T-helper 17 cell (primary cell): ENCODE data around the gene BLVRB. TPM values are rescaled to one million over a fixed set of nuclear protein-coding genes. Genes with fewer than 3 reads are reported as not detected.

ENCODE experiments used
- ATAC-seq: fragments of 150-1000 bp; cut with Tn5 transposase; 2 replicates; pipeline ENCODE4 v1.10.0; 2021; ENCODE audit warnings: mild to moderate bottlenecking, moderate library complexity
- DNase-seq, 3 donors: peaks; one replicate each; pipeline versions ENCODE4 v3.0.0 to v3.0.0-alpha.2; 2020 to 2021
- H3K9me3 ChIP-seq: one replicate; pipeline ENCODE4 v1.7.0; 2013; ENCODE audit warnings: low read length, mild to moderate bottlenecking; ENCODE audit not compliant: control insufficient read depth, poor library complexity, severe bottlenecking
- H3K27ac Mint-ChIP-seq: one replicate; pipeline ENCODE4 v1.8.0; 2022; ENCODE audit warnings: mild to moderate bottlenecking, moderate library complexity, mixed read lengths
- H3K27me3 Mint-ChIP-seq: one replicate; pipeline ENCODE4 v1.8.0; 2022; ENCODE audit warnings: mixed read lengths
- H3K36me3 Mint-ChIP-seq: one replicate; pipeline ENCODE4 v1.8.0; 2022; ENCODE audit warnings: low read depth, mixed read lengths
- H3K4me1 Mint-ChIP-seq: one replicate; pipeline ENCODE4 v1.8.0; 2022; ENCODE audit warnings: mild to moderate bottlenecking, mixed read lengths
- H3K4me3 Mint-ChIP-seq: one replicate; pipeline ENCODE4 v1.8.0; 2022; ENCODE audit warnings: mild to moderate bottlenecking, moderate library complexity, mixed read lengths
- total RNA-seq, 4 donors: library from RNA in 2 of 4; stranded (reverse) in 2 of 4; gene quantifications; one replicate each; pipeline ENCODE4 v1.2.3 and lab custom pipeline; 2022 to 2026

BLVRB gene
- total RNA-seq (1 to 10 TPM; 7.4 to 9.9 TPM), total RNA-seq (lab: John Stamatoyannopoulos, UW) (3.5 to 8.3 reads per million in 2 donors)

DNA sequence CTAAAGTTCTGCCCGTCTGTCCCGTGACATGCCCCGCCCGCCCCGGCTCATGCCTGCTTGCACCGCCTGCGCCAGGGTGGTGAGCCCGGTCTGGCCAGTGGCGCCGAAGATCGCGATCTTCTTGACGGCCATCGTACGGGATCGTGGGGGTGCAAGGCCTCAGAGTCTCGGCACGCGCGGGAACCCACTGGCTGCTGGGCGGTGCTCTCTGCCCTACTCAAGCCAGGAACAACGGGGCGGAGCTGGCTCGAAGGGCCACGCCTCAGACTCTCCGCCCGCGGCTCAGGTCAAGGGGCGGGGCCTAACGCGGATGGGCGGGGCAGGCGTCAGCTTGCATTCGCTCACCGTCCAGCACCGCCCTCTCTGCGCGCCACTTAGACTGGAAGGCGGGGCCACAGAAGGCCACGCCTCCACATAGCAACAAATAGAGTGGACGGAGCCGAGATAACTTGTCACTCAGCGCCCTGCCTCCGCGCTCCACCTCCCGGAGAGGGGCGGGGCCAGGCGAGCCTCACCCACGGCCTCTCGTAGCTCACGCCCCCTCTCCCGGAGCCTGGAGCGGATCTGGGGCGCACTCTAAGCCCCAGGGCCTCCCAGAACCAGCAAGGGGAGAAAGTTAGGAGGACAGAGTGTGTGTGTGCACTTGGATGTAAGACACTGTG is at the start of gene BLVRB:
BLVRB (minus strand) TSS at position 189 of the 662 bp plus-strand sequence; CDS start at position 132, 57 bp downstream.
- Mint-ChIP-seq H3K4me3 (peak within 1 kb of the TSS; percentile 94), H3K27me3 (peaks cover 21% of the 10 kb centered on the region), H3K36me3 (peaks cover 5% of the 10 kb centered on the region), H3K4me1 (peaks cover 25% of the 10 kb centered on the region), H3K27ac (peak within 1 kb of the TSS; percentile 89)
- peak; percentile 99 to 100 (median 99) for DNase-seq
- H3K9me3 ChIP-seq, result no peaks in the 10 kb centered on the region
- ATAC-seq, result peak; percentile 89

DNA sequence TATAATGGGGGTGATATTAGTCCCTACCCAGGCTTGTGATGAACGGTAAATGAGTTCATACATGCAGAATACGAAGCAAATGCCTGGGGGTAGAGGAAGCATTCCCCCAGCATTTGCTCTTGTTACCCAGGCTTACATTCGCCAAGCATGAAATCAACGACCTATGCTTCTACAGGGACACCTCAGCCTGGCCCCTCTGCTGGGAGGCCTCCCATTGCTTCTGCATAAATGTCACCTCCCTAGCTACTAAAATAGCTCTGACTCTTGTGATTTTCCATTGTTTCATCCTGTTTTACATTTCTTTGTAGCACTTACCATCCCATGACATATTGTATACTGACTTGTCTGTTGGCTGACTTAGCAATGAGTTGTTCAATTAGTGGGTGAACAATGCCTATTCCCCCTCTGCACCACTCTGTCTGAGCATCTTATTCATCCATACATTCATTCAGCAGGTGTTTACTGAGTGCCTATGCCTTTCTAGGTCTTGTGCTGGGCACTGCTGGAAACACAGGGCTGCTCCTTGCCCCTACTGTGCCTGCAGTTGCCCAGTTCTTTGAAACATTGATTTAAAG is 48.3 kb upstream of the BLVRB start:
- H3K9me3 ChIP-seq, result no peaks in the 10 kb centered on the region
- no peak for ATAC-seq
- Mint-ChIP-seq H3K4me1 (peaks cover 2% of the 10 kb centered on the region), H3K27ac (peak overlapping the region; percentile 41), H3K36me3 (peaks cover 15% of the 10 kb centered on the region), H3K4me3 (no peak overlapping the region), H3K27me3 (peaks cover 47% of the 10 kb centered on the region)
- DNase-seq, result no peak

DNA sequence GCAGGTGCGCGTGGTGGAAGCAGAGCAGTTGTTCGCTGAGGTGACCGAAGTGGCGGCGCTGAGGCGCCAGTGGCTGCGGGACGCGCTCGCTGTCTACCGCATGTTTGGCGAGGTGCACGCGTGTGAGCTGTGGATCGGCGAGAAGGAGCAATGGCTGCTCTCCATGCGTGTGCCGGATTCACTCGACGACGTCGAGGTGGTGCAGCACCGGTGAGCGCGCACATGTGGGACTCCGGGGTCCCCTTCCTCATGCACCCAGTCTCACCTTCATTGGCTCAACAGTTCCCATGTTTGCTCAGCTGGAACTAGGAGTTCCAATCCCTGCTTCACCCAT is 47.8 kb upstream of the BLVRB start:
- H3K4me1 Mint-ChIP-seq, result peaks cover 5% of the 10 kb centered on the region
- peaks cover 52% of the 10 kb centered on the region for H3K27me3 Mint-ChIP-seq
- DNase-seq (no peak), ATAC-seq (no peak)
- no peak overlapping the region for H3K27ac Mint-ChIP-seq
- H3K9me3 ChIP-seq, result no peaks in the 10 kb centered on the region
- no peak overlapping the region for H3K4me3 Mint-ChIP-seq
- H3K36me3 Mint-ChIP-seq, result peaks cover 19% of the 10 kb centered on the region

DNA sequence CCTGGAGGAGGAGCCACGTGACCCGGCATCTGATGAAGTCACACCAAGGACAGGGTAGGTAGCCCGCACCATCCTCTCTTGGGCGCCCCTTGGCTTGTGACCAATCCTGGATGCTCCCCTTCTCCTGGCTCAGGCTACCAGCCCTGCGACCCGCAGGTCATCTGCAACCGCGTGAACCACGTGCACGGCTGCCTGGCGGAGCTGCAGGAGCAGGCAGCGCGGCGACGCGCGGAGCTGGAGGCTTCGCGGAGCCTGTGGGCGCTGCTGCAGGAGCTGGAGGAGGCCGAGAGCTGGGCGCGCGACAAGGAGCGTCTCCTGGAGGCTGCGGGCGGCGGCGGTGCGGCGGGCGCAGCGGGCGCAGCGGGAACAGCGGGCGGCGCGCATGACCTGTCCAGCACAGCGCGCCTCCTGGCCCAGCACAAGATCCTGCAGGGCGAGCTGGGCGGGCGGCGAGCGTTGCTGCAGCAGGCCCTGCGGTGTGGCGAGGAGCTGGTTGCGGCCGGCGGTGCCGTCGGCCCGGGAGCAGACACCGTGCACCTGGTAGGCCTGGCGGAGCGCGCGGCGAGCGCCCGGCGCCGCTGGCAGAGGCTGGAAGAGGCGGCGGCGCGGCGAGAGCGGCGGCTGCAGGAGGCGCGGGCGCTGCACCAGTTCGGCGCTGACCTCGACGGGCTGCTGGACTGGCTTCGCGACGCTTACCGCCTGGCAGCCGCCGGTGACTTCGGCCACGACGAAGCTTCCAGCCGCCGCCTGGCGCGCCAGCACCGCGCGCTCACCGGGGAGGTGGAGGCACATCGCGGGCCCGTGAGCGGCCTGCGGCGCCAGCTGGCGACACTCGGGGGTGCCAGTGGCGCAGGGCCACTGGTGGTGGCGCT is 47.2 kb upstream of the BLVRB start:
- Mint-ChIP-seq H3K27me3 (peaks cover 51% of the 10 kb centered on the region), H3K4me3 (peak overlapping the region; percentile 61), H3K36me3 (peaks cover 19% of the 10 kb centered on the region), H3K4me1 (peaks cover 6% of the 10 kb centered on the region), H3K27ac (no peak overlapping the region)
- DNase-seq (no peak), ATAC-seq (peak; percentile 23)
- H3K9me3 ChIP-seq, result no peaks in the 10 kb centered on the region

DNA sequence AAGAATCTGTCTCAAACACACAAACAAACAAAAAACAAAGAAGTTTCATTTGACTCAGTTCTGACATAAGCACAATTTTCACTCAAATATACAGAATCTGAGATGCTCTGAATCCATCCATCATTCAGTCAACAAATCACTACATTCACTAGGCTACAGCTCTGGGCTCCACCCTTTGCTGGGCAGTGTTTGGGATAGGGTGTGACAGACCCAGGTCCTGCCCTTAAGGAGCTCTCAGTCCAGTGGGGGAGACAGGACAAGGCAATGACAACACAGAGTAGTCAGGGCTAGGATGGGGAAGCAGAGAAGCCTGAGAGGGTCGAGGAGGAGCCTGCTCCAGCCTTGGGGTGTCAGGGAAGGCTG is 46.5 kb upstream of the BLVRB start:
- DNase-seq (no peak), ATAC-seq (no peak)
- no peak overlapping the region for H3K27ac Mint-ChIP-seq
- peak overlapping the region; percentile 61 for H3K4me3 Mint-ChIP-seq
- no peaks in the 10 kb centered on the region for H3K9me3 ChIP-seq
- peaks cover 19% of the 10 kb centered on the region for H3K36me3 Mint-ChIP-seq
- peaks cover 45% of the 10 kb centered on the region for H3K27me3 Mint-ChIP-seq
- peaks cover 7% of the 10 kb centered on the region for H3K4me1 Mint-ChIP-seq

DNA sequence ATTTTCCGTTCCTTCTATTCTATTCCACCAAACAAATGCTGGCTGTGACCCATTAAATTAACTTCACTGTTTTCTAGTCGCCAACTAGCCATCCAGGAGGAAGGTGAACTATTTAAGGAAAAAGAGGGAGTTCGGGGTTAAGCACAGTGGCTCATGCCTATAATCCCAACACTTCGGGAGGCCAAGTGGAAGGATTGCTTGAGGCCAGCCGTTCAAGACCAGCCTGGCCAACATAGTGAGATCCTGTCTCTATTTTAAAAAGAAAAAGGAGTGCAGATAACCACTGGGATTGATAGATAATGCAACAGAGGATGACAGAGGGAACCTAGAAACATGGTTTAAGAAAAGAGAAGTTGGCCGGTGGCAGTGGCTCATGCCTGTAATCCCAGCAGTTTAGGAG is 45.9 kb upstream of the BLVRB start:
- no peak overlapping the region for H3K27ac Mint-ChIP-seq
- H3K36me3 Mint-ChIP-seq, result peaks cover 19% of the 10 kb centered on the region
- ATAC-seq (no peak), DNase-seq (no peak)
- H3K27me3 Mint-ChIP-seq, result peaks cover 45% of the 10 kb centered on the region
- H3K9me3 ChIP-seq, result no peaks in the 10 kb centered on the region
- H3K4me3 Mint-ChIP-seq, result no peak overlapping the region
- H3K4me1 Mint-ChIP-seq, result peaks cover 7% of the 10 kb centered on the region

DNA sequence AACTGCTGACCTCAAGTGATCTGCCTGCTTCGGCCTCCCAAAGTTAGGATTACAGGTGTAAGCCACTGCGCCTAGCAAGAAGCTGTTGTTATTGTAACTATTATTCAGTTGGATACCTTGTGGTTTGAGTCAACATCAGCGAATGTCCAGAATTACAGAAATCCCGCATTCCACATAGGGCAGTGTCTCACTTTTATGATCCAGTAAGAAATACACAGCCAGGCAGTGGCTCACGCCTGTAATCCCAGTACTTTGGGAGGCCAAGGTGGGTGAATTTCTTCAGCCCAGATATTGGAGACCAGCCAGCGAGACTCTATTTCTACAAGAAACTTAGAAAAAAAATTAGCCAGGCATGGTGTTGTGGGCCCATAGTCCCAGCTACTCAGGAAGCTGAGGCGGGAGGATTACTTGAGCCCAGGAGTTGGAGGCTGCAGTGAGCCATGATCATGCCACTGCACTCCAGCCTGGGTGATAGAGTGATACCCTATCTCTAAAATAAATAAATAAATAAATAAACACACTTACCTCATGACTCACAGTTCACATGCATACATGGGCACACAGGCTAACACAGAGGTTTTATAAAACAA is 45.1 kb upstream of the BLVRB start:
- Mint-ChIP-seq H3K27me3 (peaks cover 50% of the 10 kb centered on the region), H3K36me3 (peaks cover 19% of the 10 kb centered on the region), H3K4me3 (no peak overlapping the region), H3K4me1 (peaks cover 9% of the 10 kb centered on the region), H3K27ac (no peak overlapping the region)
- H3K9me3 ChIP-seq, result no peaks in the 10 kb centered on the region
- DNase-seq (no peak), ATAC-seq (no peak)

DNA sequence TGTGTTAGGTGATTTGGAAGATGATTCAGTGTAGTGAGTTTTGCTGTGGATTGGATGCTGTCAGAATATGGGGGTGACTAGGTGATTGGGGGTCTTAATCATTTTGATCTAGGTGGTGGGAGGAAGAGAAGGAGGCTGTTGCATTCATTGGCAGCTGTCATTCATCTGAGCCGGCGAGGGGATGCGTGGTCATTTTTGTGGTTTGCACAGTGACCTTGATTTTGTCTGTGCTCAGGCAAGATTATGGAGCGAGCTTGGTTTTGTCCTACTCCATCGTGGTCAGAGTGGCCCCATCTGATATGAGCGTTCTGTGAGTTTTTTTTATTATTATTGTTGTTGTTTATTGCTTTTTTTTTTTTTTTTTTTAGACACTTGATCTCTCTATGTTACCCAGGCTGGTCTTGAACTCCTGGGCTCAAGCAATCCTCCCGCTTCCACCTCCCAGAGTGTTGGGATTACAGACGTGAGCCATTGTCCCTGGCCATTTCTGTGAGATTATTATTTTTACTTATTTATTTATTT is 43.3 kb upstream of the BLVRB start:
- peaks cover 15% of the 10 kb centered on the region for H3K4me1 Mint-ChIP-seq
- peaks cover 39% of the 10 kb centered on the region for H3K27me3 Mint-ChIP-seq
- DNase-seq (no peak), ATAC-seq (no peak)
- no peak overlapping the region for H3K4me3 Mint-ChIP-seq
- peaks cover 15% of the 10 kb centered on the region for H3K36me3 Mint-ChIP-seq
- no peak overlapping the region for H3K27ac Mint-ChIP-seq
- H3K9me3 ChIP-seq, result no peaks in the 10 kb centered on the region

DNA sequence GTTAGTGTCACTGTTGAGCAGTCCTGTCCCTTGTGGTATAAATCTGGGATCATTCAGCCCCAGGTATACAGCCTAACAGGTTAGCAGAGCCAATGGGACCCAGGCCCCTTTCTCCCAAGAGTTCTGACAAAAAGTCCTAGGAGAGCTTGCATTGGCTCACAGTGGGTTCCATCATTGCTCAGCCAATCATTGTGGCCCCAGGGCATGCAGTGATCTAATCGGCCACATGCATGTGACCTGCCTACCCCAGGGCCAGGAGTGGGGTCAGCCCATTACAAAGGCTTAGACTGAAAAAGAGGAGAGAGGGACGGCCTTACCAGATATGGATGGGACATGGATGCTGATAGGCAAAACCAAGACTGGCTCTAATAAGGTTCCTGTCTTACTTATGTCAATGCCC is 42.3 kb upstream of the BLVRB start:
- H3K27ac Mint-ChIP-seq, result no peak overlapping the region
- no peak overlapping the region for H3K4me3 Mint-ChIP-seq
- H3K27me3 Mint-ChIP-seq, result peaks cover 37% of the 10 kb centered on the region
- H3K9me3 ChIP-seq, result no peaks in the 10 kb centered on the region
- DNase-seq (no peak), ATAC-seq (no peak)
- peaks cover 15% of the 10 kb centered on the region for H3K36me3 Mint-ChIP-seq
- H3K4me1 Mint-ChIP-seq, result peaks cover 18% of the 10 kb centered on the region

DNA sequence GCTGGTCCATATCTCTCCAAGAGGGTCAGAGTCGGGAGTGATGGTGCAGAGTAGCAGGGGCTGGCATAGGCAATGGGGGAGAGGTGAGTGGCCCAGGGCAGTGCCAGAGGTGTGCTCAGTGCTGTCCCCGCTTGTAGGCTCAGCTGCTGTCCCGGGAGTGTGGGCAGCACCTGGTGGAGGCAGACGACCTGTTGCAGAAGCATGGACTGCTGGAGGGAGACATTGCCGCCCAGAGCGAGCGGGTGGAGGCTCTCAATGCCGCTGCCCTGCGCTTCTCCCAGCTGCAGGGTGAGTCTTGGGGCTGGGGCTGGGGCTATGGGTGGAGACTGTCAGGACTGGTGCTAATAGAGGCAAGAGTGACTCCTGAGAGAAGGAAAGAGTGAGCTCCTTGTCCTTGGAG is 40.6 kb upstream of the BLVRB start:
- Mint-ChIP-seq H3K4me3 (no peak overlapping the region), H3K27me3 (peaks cover 36% of the 10 kb centered on the region), H3K36me3 (peaks cover 7% of the 10 kb centered on the region), H3K27ac (peak overlapping the region; percentile 16), H3K4me1 (peaks cover 21% of the 10 kb centered on the region)
- no peak for DNase-seq
- no peaks in the 10 kb centered on the region for H3K9me3 ChIP-seq
- ATAC-seq, result no peak

DNA sequence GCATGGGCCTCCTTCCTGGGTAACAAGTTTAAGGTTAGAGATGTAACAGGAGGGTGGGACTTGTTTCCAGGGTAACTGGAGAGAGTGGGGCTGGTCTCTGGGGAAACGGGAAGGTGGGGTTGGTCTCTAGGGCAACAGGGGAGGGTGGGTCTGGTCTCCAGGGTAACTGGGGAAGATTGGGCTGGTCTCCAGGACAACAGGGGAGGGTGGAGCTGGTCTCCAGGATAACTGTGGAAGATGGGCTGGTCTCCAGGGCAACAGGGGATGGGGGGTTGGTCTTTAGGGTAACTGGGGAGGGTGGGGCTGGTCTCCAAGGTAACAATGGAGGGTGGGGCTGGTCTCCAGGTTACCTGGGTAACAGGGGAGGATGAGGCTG is 37.8 kb upstream of the BLVRB start:
- peaks cover 7% of the 10 kb centered on the region for H3K36me3 Mint-ChIP-seq
- peaks cover 25% of the 10 kb centered on the region for H3K27me3 Mint-ChIP-seq
- ATAC-seq (no peak), DNase-seq (no peak)
- H3K4me1 Mint-ChIP-seq, result peaks cover 18% of the 10 kb centered on the region
- H3K4me3 Mint-ChIP-seq, result no peak overlapping the region
- no peaks in the 10 kb centered on the region for H3K9me3 ChIP-seq
- no peak overlapping the region for H3K27ac Mint-ChIP-seq

DNA sequence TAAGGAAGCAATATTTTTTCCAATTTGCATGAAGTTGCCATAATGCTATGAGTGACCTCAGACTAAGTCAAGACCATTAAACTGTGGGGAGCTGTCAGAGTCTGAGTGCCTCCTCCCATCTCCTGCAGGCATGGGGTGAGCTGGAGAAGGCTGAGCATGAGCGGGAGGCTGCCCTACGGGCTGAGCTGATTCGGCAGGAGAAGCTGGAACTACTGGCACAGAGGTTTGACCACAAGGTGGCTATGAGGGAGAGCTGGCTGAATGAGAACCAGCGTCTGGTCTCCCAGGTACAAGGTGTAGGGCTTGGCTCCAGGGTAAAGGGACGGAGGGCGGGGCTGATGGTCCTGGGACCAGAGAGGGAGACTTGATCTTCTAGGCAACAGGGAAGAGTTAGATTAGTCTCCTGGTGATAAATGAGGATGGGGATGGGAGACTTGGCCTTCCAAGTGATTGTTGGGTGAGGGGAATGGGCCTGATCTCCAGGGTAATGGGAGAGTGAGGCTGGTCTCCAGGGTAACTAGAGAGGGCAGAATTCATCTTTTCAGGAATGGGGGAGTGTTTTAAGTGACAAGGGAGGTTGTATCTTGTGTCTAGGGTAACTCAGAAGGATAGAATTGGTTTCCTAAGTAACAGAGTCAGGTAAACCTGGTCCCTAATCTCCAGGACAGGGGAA is 37.2 kb upstream of the BLVRB start:
- H3K4me3 Mint-ChIP-seq, result no peak overlapping the region
- no peak overlapping the region for H3K27ac Mint-ChIP-seq
- no peak for ATAC-seq
- H3K27me3 Mint-ChIP-seq, result peaks cover 25% of the 10 kb centered on the region
- peaks cover 17% of the 10 kb centered on the region for H3K4me1 Mint-ChIP-seq
- DNase-seq, result no peak
- peaks cover 7% of the 10 kb centered on the region for H3K36me3 Mint-ChIP-seq
- no peaks in the 10 kb centered on the region for H3K9me3 ChIP-seq

DNA sequence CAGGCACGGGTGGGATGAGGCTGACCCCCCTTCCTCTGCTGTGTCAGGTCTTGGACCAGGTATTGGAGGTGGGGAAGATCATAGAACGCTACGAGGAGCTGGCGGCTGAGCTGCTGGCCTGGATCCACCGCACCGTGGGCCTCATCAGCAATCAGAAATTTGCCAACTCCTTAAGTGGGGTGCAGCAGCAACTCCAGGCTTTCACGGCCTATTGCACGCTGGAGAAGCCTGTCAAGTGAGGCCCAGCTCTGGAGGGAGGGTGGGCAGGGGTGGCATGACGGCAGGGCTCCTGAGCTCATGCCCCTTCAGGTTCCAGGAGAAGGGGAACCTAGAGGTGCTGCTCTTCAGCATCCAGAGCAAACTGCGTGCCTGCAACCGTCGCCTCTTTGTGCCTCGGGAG is 36.5 kb upstream of the BLVRB start:
- ATAC-seq (no peak), DNase-seq (no peak)
- no peak overlapping the region for H3K4me3 Mint-ChIP-seq
- H3K9me3 ChIP-seq, result no peaks in the 10 kb centered on the region
- peaks cover 29% of the 10 kb centered on the region for H3K27me3 Mint-ChIP-seq
- peaks cover 16% of the 10 kb centered on the region for H3K4me1 Mint-ChIP-seq
- peaks cover 7% of the 10 kb centered on the region for H3K36me3 Mint-ChIP-seq
- no peak overlapping the region for H3K27ac Mint-ChIP-seq
